ENCODE measurements around the gene EXOC3L4.
A peak's percentile ranks its signal among the peaks of the same experiment; 100 is the strongest.

The EXOC3L4 gene

GRCh38 chr14:103125098-103126070 is 30.9 kb downstream of the EXOC3L4 start:
- no peak overlapping the region for H3K27ac ChIP-seq (ENCODE audit: low read depth, low read length)
- no peaks in the 10 kb centered on the region for H3K36me3 ChIP-seq (ENCODE audit: control insufficient read depth, insufficient read depth, low read length)
- peak overlapping the region; percentile 69 for H3K4me3 ChIP-seq (ENCODE audit: low read length)
- H3K27me3 ChIP-seq (ENCODE audit: control insufficient read depth, insufficient read depth, low read length) = peaks cover 1% of the 10 kb centered on the region
- no peak overlapping the region for H3K9ac ChIP-seq (ENCODE audit: low read length)
- H3K4me1 ChIP-seq (ENCODE audit: control insufficient read depth, insufficient read depth, low read length) = peaks cover 3% of the 10 kb centered on the region

GRCh38 chr14:103126088-103126872 is 31.8 kb downstream of the EXOC3L4 start:
- H3K27ac ChIP-seq (ENCODE audit: low read depth, low read length) = no peak overlapping the region

GRCh38 chr14:103126873-103127304 is 32.4 kb downstream of the EXOC3L4 start:
- H3K4me1 ChIP-seq (ENCODE audit: control insufficient read depth, insufficient read depth, low read length) = peaks cover 11% of the 10 kb centered on the region
- no peaks in the 10 kb centered on the region for H3K36me3 ChIP-seq (ENCODE audit: control insufficient read depth, insufficient read depth, low read length)
- peak overlapping the region; percentile 59 for H3K4me3 ChIP-seq (ENCODE audit: low read length)
- peaks cover 1% of the 10 kb centered on the region for H3K27me3 ChIP-seq (ENCODE audit: control insufficient read depth, insufficient read depth, low read length)
- H3K9ac ChIP-seq (ENCODE audit: low read length) = no peak overlapping the region
- H3K27ac ChIP-seq (ENCODE audit: low read depth, low read length) = no peak overlapping the region

More at GRCh38 chr14:103126088-103126872, 31.8 kb downstream of the EXOC3L4 start:
- H3K4me3 ChIP-seq (ENCODE audit: low read length) = peak overlapping the region; percentile 59
- H3K4me1 ChIP-seq (ENCODE audit: control insufficient read depth, insufficient read depth, low read length) = peaks cover 8% of the 10 kb centered on the region
- H3K9ac ChIP-seq (ENCODE audit: low read length) = no peak overlapping the region
- no peaks in the 10 kb centered on the region for H3K36me3 ChIP-seq (ENCODE audit: control insufficient read depth, insufficient read depth, low read length)
- peaks cover 1% of the 10 kb centered on the region for H3K27me3 ChIP-seq (ENCODE audit: control insufficient read depth, insufficient read depth, low read length)

- Histone ChIP-seq H3K9ac (ENCODE audit: low read length) (no peak overlapping the region), H3K4me1 (ENCODE audit: control insufficient read depth, insufficient read depth, low read length) (peaks cover 14% of the 10 kb centered on the region), H3K4me3 (ENCODE audit: low read length) (no peak overlapping the region), H3K27me3 (ENCODE audit: control insufficient read depth, insufficient read depth, low read length) (peaks cover 1% of the 10 kb centered on the region), H3K36me3 (ENCODE audit: control insufficient read depth, insufficient read depth, low read length) (no peaks in the 10 kb centered on the region), H3K27ac (ENCODE audit: low read depth, low read length) (no peak overlapping the region)
Observed at GRCh38 chr14:103127356-103127755, 32.8 kb downstream of the EXOC3L4 start.

GRCh38 chr14:103127861-103128598 is 33.5 kb downstream of the EXOC3L4 start:
- no peak overlapping the region for H3K9ac ChIP-seq (ENCODE audit: low read length)
- H3K4me1 ChIP-seq (ENCODE audit: control insufficient read depth, insufficient read depth, low read length) = peaks cover 11% of the 10 kb centered on the region
- H3K27me3 ChIP-seq (ENCODE audit: control insufficient read depth, insufficient read depth, low read length) = peaks cover 1% of the 10 kb centered on the region
- no peak overlapping the region for H3K27ac ChIP-seq (ENCODE audit: low read depth, low read length)
- H3K36me3 ChIP-seq (ENCODE audit: control insufficient read depth, insufficient read depth, low read length) = peaks cover 2% of the 10 kb centered on the region
- no peak overlapping the region for H3K4me3 ChIP-seq (ENCODE audit: low read length)

GRCh38 chr14:103128631-103129300 is 34.2 kb downstream of the EXOC3L4 start:
- no peak overlapping the region for H3K9ac ChIP-seq (ENCODE audit: low read length)
- H3K27ac ChIP-seq (ENCODE audit: low read depth, low read length) = no peak overlapping the region
- H3K4me1 ChIP-seq (ENCODE audit: control insufficient read depth, insufficient read depth, low read length) = peaks cover 11% of the 10 kb centered on the region
- H3K36me3 ChIP-seq (ENCODE audit: control insufficient read depth, insufficient read depth, low read length) = peaks cover 4% of the 10 kb centered on the region
- H3K27me3 ChIP-seq (ENCODE audit: control insufficient read depth, insufficient read depth, low read length) = peaks cover 1% of the 10 kb centered on the region
- no peak overlapping the region for H3K4me3 ChIP-seq (ENCODE audit: low read length)

- Histone ChIP-seq H3K9ac (ENCODE audit: low read length) (no peak overlapping the region), H3K27ac (ENCODE audit: low read depth, low read length) (no peak overlapping the region), H3K4me3 (ENCODE audit: low read length) (no peak overlapping the region), H3K4me1 (ENCODE audit: control insufficient read depth, insufficient read depth, low read length) (peaks cover 11% of the 10 kb centered on the region), H3K36me3 (ENCODE audit: control insufficient read depth, insufficient read depth, low read length) (peaks cover 4% of the 10 kb centered on the region), H3K27me3 (ENCODE audit: control insufficient read depth, insufficient read depth, low read length) (no peaks in the 10 kb centered on the region)
Observed at GRCh38 chr14:103129301-103130016, 34.9 kb downstream of the EXOC3L4 start.

DNA sequence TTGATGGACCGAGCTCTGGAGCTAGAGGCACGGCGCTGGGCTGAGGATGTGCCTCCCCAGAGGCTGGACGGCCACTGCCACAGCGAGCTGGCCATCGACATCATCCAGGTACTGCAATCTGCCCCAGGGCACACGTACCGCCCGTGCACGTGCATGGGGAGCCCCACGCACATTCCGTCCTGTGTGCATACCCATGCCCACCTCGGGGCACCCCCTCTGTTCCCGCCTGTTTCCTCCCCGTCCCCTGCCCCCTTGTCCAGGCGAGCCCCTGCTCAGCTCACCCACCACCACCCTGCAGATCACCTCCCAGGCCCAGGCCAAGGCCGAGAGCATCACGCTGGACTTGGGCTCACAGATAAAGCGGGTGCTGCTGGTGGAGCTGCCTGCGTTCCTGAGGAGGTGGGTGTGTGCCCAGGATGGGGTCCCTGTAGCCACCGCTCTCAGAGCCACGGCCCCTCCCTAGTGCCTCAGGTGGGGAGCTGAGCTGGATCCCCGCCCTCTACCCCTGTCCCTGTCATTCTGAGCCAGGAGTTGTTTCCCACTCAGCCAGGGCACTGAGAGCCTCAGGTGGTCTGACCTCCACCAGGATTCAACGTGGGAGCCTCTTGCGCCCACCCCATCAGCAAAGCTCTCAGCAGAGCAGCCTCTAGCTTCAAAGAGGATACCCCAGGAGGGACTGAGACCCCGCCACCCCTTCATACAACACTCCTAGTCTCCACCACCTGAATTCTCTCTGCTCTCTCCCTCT is 35.7 kb downstream of the EXOC3L4 start:
- Histone ChIP-seq H3K9ac (ENCODE audit: low read length) (no peak overlapping the region), H3K4me1 (ENCODE audit: control insufficient read depth, insufficient read depth, low read length) (peaks cover 11% of the 10 kb centered on the region), H3K36me3 (ENCODE audit: control insufficient read depth, insufficient read depth, low read length) (peaks cover 4% of the 10 kb centered on the region), H3K27ac (ENCODE audit: low read depth, low read length) (peak overlapping the region; percentile 8), H3K27me3 (ENCODE audit: control insufficient read depth, insufficient read depth, low read length) (no peaks in the 10 kb centered on the region), H3K4me3 (ENCODE audit: low read length) (no peak overlapping the region)

DNA sequence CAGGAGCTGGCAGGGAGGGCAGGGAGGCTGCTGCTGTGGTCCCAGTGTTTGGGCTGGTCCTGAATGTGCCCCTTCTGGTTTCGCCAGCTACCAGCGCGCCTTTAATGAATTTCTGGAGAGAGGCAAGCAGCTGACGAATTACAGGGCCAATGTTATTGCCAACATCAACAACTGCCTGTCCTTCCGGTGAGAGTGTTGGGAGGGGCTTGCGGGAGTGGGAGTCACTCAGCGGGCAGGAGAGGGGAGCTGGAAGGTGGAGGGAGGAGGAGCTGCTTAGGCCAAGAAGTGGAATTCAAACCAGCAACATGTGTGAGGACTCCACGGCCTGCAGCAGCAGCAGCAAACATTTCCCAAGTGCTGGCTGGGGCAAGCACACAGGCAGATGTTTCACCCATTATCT is 36.4 kb downstream of the EXOC3L4 start:
- no peak overlapping the region for H3K9ac ChIP-seq (ENCODE audit: low read length)
- peaks cover 4% of the 10 kb centered on the region for H3K36me3 ChIP-seq (ENCODE audit: control insufficient read depth, insufficient read depth, low read length)
- peaks cover 11% of the 10 kb centered on the region for H3K4me1 ChIP-seq (ENCODE audit: control insufficient read depth, insufficient read depth, low read length)
- H3K4me3 ChIP-seq (ENCODE audit: low read length) = peak overlapping the region; percentile 12
- H3K27ac ChIP-seq (ENCODE audit: low read depth, low read length) = peak overlapping the region; percentile 8
- H3K27me3 ChIP-seq (ENCODE audit: control insufficient read depth, insufficient read depth, low read length) = no peaks in the 10 kb centered on the region

GRCh38 chr14:103131580-103131979 is 37.1 kb downstream of the EXOC3L4 start:
- H3K27ac ChIP-seq (ENCODE audit: low read depth, low read length) = peak overlapping the region; percentile 8
- peaks cover 4% of the 10 kb centered on the region for H3K36me3 ChIP-seq (ENCODE audit: control insufficient read depth, insufficient read depth, low read length)
- H3K27me3 ChIP-seq (ENCODE audit: control insufficient read depth, insufficient read depth, low read length) = no peaks in the 10 kb centered on the region

More at GRCh38 chr14:103131580-103131979, 37.1 kb downstream of the EXOC3L4 start:
- Histone ChIP-seq H3K4me3 (ENCODE audit: low read length) (no peak overlapping the region), H3K4me1 (ENCODE audit: control insufficient read depth, insufficient read depth, low read length) (peaks cover 11% of the 10 kb centered on the region), H3K9ac (ENCODE audit: low read length) (no peak overlapping the region)

Data from rectal smooth muscle tissue (tissue), 1 donor.